Cortex of kidney (tissue), 1 donor: ENCODE results near the gene IL20.
"Not testable (repeated sequence)": the region's sequence is repeated elsewhere in the genome, so short reads cannot be mapped to it uniquely, and the experiment has no call there.

Experiments used
- DNase-seq: peaks from one replicate; lab custom pipeline; 2025; lab: John Stamatoyannopoulos, UW

IL20 gene

GRCh38 chr1:206843626-206844025 lies 21.8 kb upstream of the IL20 start:
- no peak for DNase-seq

GRCh38 chr1:206846487-206846886 lies 18.9 kb upstream of the IL20 start:
- no peak for DNase-seq

- DNase-seq: no peak
These were observed 18.0 kb upstream of the IL20 start for GRCh38 chr1:206847337-206847834.

GRCh38 chr1:206847946-206848345 lies 17.5 kb upstream of the IL20 start:
- DNase-seq: no peak

DNA sequence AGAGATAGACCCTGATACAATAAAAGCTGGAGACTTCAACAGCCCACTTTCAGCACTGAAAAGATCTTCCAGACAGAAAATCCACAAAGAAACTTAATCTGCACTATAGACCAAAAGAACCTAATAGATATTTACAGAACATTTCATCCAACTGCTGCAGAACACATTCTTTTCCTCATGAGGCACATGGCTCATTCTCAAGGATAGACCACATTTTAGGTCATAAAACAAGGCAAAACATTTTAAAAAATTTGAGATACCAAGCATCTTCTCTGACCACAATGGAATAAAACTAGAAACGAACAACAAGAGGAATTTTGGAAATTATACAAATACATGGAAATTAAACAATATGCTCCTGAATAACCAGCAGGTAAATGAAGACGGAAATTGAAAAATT lies 15.0 kb upstream of the IL20 start:
- DNase-seq: no peak

DNA sequence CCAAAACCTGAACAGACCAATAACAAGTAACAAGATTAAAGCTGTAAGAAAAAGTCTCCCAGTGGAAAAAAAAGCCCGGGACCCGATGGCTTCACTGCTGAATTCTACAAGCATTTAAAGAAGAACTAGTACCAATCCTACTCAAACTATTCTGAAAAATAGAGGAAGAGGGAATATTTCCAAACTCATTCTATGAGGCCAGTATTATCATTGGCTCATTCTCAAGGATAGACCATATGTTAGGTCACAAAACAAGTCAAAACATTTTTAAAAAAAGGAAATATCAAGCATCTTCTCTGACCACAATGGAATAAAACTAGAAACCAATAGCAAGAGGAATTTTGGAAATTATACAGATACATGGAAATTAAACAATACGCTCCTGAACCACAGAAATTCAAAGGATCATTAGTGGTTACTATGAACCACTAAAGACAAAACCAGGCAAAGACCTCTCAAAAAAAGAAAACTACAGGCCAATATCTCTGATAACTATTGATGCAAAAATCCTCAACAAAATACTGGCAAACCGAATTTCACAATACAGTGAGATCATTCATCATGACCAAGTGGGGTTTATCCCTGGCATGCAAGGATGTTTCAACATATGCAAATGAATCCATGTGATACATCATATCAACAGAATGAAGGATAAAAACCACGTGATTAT lies 13.9 kb upstream of the IL20 start:
- DNase-seq: no peak

DNA sequence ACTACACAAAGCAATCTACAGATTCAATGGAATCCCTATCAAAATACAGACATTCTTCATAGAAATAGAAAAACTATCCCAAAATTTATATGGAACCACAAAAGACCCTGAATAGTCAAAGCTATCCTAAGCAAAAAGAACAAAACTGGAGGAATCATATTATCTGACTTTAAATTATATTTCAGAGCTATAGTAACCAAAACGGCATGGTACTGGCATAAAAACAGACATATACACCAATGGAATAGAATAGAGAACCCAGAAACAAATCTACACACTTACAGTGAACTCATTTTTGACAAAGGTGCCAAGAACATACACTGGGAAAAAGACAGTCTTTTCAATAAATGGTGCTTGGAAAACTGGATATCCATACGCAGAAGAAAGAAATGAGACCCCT lies 12.8 kb upstream of the IL20 start:
- not testable (repeated sequence) for DNase-seq

DNA sequence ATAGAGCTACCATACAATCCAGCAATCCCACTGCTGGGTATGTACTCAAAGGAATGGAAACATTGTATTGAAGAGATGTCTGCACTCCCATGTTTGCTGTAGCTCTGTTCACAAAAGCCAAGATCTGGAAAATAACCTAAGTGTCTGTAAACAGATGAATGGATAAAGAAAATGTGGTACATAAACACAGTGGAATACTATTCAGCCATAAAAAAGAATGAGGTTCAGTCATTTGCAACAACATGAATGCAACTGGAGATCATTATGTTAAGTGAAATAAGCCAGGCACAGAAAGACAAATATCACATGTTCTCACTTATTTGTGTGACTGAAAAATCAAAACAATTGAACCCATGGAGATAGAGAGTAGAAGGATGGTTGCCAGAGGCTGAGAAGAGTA lies 11.7 kb upstream of the IL20 start:
- not testable (repeated sequence) for DNase-seq

DNA sequence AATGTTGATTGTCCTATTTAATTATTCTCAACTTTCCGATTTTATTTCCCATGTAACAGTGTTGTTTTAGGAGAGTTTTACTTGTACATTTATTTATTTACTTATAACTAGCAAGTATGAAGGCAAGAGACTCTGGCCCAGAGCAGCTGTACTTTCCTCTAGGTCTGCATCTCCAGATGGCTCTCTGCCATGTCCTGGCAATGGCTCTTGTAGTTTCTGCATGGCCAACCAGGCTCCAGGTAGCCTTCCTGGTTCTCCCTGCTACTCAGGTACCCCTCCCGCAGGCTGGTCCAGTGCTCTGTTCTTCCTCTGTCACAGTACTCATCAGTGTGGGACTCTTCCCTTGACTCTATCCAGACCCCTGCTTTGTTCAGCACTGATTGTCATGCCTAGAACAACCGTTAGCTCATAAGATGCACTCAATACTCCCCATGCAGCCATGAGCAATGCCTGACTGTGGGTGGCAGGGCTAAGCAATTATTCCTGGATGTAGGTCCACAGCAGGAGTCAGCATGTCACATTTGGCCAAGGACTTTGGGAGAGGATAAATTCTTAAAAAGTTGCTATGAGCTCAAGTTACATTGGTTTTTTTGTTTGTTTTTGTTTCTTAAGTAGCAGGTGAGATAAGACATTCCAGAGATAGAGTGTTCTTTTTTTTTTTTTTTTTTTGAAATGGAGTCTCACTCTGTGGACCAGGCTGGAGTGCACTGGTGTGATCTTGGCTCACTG lies 10.9 kb upstream of the IL20 start:
- no peak for DNase-seq

- no peak for DNase-seq
These were observed 9.6 kb upstream of the IL20 start for GRCh38 chr1:206855859-206856258.

DNA sequence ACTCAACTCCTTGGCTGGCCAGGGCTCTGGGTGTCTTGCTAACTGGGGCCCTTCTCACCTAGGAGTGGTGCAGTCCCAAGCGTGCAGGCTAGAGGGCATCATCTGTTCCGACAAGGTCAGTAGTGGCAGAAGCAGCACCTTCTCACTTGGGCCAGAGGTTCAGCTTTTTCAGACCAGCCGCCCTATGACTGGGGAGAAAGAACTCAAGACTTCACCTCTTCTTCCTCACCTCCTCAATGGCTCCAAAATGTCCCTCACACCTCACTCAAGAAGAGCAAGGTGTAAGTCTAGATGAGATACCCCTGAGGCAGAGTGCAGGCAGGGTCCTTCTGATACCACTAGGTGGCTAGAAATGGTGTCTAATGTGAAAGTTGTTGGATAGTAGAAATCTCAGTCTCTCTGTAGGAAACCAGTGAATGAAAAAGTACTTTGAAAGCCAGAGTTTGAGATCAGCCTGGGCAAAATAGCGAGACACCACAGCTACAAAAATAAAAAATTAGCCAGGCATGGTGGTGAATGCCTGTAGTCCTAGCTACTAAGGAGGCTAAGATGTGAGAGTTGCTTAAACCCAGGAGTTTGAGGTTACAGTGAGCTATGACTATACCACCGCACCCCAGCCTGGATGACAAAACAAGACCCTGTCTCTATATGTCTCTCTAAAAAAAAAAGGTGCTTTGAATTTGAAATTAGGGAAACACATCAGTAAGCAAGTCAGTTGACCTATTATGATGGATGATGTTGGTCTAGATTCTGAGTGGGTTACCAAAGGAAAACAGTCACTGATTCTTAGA lies 8.6 kb upstream of the IL20 start:
- no peak for DNase-seq

DNA sequence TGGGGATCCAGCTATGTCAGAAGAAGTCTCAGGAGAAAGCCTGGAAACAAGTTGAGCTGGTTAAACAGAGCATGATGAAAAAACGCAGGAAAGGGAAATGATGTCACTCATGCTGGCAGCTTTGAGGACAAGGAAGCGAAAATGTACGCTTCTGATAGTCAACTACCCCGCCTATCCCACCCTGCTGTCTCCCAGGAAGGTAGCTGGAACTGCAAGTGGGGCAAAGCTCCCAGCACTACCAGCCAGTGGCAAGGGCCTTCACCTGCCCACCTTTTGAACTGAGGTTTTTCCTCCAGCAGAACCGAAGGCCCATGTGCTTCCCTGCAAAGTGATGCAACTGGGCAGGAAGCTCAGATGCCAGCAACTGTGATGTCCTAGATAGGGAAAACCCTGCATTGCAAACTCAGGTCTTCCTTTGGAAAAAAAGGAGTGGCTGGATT lies 6.3 kb upstream of the IL20 start:
- DNase-seq: no peak

- no peak for DNase-seq
These were observed 5.3 kb upstream of the IL20 start for GRCh38 chr1:206860165-206860564.

DNA sequence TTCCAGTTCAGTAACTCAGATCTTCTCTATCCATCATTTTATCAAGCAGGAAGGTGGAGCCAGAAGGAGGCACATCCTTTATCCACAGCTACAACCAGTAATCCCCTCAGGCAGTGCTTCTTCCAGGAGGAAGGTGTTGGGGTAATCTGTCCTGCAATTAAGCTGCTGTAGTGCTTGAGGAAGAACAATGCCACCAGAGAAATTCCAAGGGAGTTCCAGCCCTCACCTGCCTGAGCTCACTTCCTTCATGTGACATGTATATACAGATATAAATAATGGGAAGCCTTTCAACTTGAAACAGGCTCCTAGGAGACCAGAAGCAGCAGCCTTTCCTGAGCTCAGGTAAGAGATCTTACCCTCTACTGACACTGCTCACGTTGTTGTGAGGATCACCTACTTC lies 2.2 kb upstream of the IL20 start:
- DNase-seq: no peak

DNA sequence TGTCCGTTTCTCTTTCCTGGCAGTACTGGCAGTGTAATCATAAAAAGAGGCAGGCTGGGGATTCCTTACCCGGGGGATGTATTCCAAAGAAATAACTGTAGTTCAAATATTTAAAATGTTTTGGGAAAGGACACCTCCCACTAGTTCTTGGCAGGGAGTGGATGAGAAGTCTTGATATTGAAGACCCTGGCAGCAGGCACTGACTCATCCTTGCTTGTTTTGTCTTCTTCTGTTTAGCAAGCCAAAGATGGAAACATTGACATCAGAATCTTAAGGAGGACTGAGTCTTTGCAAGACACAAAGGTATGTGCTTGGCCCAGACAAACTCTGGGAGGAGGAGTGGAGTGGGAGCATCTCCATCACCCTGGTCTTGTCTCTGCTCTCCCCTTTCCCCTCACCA lies 639 bp downstream of the IL20 start:
- DNase-seq: no peak

- no peak for DNase-seq
These were observed 1.8 kb downstream of the IL20 start for GRCh38 chr1:206867239-206867638.

GRCh38 chr1:206867716-206868115 lies 2.3 kb downstream of the IL20 start:
- DNase-seq: no peak

DNA sequence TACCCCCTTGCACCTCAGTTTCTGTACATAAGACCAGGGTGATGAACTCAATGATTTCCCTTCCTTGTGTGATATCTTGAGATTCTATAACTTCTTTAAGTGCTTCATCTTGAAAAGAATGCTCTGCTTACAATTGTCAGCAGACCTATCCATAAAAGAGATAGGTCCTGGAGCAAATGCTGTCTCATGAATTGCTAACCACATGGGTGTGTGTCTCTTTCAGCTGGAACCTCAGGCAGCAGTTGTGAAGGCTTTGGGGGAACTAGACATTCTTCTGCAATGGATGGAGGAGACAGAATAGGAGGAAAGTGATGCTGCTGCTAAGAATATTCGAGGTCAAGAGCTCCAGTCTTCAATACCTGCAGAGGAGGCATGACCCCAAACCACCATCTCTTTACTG lies 2.8 kb downstream of the IL20 start:
- DNase-seq: no peak

- no peak for DNase-seq
These were observed 6.7 kb downstream of the IL20 start for GRCh38 chr1:206872139-206872538.

GRCh38 chr1:206873603-206874188 lies 8.3 kb downstream of the IL20 start:
- DNase-seq: no peak

DNA sequence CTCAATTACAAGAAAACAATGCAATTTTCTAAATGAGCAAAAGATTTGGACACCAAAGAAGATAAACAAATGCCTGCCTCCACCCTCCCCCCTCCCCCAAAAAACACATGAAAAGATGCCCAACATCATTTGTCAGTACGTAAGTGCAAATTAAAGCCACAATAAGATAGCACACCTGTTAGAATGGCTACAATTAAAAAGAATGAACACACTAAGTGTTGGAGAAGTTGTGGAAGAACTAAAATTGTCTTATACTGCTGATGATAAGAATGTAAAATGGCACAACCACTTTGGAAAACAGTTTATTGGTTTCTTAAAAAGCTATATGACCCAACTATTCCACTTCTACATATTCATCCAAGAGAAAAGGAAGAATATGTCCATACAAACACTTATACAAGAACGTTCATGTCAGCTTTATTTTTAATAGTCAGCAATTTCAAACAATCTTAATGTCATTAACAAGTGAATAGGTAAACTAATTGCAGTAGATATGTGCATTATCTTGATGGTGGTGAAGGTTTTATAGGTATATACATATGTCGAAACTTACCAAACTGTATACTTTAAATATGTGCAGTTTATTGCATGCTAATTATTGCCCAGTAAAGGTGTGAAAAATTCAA lies 10.4 kb downstream of the IL20 start:
- no peak for DNase-seq

DNA sequence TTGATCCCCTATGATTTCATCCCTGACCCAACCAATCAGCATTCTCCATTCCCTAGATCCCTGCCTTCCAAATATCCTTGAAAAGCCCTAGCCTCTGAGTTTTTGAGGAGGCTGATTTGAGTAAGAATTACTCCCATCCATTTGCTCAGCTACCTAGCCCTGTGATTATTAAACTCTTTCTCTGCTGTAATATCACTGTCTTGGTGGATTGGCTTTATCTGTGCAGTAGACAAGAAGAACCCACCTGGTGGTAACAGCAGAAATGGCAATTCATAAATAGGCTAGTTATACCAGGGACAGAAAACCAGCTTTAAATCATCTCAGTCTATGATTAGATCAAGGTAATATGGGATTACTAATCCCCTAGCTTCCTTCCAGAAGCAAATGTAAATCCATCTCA lies 13.0 kb downstream of the IL20 start:
- no peak for DNase-seq
